ENCODE measurements around the gene PSORS1C2. TPM values are rescaled to one million over a fixed set of nuclear protein-coding genes. Genes with fewer than 3 reads are reported as not detected.

The PSORS1C2 gene
- polyA plus RNA-seq, 1 experiment: not detected

DNA sequence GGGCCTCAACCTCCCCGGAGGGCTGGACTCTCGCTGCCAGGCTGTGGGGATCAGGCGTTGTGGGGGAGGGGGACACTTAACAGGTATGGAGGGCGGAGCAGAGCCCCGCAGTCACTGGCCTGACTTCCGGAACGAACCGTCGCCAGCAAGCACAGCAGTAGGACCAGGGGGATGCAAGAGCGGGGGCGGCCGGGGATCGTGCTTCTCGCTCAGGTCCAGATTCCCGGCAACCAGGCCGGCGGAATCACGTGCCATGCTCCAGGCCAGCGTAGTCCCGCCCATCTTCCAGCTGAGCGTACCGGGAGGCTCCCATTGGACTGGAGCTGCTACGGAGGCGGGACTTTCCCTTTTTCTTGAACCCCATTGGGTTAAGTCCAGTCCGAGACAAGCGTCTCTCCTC, 41.6 kb upstream of the PSORS1C2 start:
- Histone ChIP-seq H3K4me3 (ENCODE audit: low read depth, low read length) (peak overlapping the region; percentile 49), H3K27me3 (ENCODE audit: control insufficient read depth, insufficient read depth, low read length) (no peaks in the 10 kb centered on the region), H3K36me3 (ENCODE audit: control insufficient read depth, insufficient read depth, low read length) (no peaks in the 10 kb centered on the region)
- POLR2A ChIA-PET: no interaction called here
- DNase-seq (ENCODE audit: low read depth): peak; percentile 25
- TF ChIP-seq, protein P1, sequence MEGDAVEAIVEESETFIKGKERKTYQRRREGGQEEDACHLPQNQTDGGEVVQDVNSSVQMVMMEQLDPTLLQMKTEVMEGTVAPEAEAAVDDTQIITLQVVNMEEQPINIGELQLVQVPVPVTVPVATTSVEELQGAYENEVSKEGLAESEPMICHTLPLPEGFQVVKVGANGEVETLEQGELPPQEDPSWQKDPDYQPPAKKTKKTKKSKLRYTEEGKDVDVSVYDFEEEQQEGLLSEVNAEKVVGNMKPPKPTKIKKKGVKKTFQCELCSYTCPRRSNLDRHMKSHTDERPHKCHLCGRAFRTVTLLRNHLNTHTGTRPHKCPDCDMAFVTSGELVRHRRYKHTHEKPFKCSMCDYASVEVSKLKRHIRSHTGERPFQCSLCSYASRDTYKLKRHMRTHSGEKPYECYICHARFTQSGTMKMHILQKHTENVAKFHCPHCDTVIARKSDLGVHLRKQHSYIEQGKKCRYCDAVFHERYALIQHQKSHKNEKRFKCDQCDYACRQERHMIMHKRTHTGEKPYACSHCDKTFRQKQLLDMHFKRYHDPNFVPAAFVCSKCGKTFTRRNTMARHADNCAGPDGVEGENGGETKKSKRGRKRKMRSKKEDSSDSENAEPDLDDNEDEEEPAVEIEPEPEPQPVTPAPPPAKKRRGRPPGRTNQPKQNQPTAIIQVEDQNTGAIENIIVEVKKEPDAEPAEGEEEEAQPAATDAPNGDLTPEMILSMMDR (IDR thresholded peaks at IDR 0.05; ENCODE audit: insufficient read depth, low read depth, low read length): no peak
- CTCF ChIA-PET: interaction anchor here (1.1 to 1.2 kb wide), 2 partner anchors 43 to 52 kb away, joined by 3 read pairs; no protein-coding TSS in a partner anchor

DNA sequence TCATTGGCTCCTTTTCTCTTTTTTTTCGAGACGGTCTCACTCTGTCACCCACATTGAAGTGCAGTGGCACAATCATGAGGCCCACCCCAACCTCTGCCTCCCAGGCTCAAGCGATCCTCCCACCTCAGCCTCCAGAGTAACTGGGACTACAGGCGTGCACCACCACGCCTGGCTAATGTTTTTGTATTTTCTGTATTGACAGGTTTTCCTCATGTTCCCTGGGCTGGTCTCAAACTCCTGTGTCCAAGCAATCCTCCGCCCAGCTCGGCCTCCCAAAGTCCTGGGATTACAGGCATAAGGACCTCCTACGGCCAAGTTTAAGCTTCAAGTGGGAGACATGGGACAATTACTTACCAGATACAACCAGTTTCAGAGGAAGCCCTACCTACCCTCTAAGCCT, 41.0 kb upstream of the PSORS1C2 start:
- TF ChIP-seq, protein P1 (IDR thresholded peaks at IDR 0.05; ENCODE audit: insufficient read depth, low read depth, low read length): no peak
- peak overlapping the region; percentile 49 for H3K4me3 ChIP-seq (ENCODE audit: low read depth, low read length)
- DNase-seq (ENCODE audit: low read depth): no peak
- CTCF ChIA-PET: interaction anchor here (1.2 kb wide), 1 partner anchor 51 kb away, joined by 3 read pairs; no protein-coding TSS in a partner anchor
- no peaks in the 10 kb centered on the region for H3K36me3 ChIP-seq (ENCODE audit: control insufficient read depth, insufficient read depth, low read length)
- no peaks in the 10 kb centered on the region for H3K27me3 ChIP-seq (ENCODE audit: control insufficient read depth, insufficient read depth, low read length)
- POLR2A ChIA-PET: no interaction called here

DNA sequence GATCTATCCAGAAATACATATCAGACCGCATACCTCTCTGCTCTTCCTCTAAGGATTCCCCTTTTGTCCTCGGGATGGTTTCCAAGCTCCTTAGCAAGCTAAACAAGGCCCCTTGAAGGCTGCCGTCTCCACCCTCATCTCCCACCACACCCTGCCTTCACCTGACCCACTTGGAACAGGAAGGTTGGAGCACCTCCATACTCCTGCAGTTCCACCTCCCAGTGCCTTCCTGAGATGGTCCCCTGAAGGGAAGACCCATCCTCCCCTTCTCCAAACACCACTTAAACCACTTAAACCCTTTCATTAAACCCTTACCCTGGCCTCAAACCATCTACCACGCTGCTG, 40.1 kb upstream of the PSORS1C2 start:
- POLR2A ChIA-PET: no interaction called here
- H3K36me3 ChIP-seq (ENCODE audit: control insufficient read depth, insufficient read depth, low read length): no peaks in the 10 kb centered on the region
- no peak overlapping the region for H3K4me3 ChIP-seq (ENCODE audit: low read depth, low read length)
- CTCF ChIA-PET: no interaction called here
- no peaks in the 10 kb centered on the region for H3K27me3 ChIP-seq (ENCODE audit: control insufficient read depth, insufficient read depth, low read length)
- DNase-seq (ENCODE audit: low read depth): no peak
- TF ChIP-seq, protein P1 (IDR thresholded peaks at IDR 0.05; ENCODE audit: insufficient read depth, low read depth, low read length): no peak

DNA sequence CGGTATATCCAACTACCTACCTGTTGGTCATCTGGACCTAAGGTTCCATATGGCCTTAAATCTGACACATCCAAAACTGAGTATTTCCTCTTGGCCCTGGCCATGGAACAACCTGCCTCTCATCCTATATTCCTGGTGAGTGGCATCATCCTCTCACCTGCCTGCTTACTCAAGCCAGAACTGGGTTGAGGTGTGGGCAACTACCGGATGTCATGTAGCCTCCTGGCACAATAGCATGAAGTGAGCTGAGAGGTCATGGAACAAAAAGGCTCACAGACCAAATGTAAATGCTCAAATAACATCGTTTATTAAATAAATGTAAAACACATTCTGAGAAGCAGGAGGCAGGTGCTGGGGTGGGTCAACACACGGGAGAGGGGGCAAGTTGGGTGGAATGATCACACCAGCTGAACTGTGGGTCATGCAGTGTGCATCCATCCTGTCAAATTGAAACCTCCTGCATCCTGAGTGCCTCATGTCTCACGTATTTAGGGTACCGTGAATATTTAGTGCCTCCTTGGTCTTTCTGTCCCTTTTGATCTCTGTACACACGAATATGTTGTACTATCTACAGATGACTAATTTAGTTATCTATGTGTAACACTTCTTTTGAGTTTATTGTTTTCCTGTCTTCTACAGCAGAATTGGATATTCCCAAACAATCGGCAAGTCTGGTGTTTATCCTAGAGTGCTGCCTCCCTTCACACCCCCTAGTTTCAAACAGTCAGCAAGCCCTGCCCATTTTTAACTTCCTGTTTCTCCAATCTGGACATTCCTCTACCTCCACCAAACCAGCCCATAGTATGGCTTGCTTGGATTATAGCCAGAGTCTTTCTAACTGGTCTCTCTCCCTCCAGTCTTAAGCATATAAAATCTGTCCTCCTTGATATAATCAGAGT, 39.5 kb upstream of the PSORS1C2 start:
- CTCF ChIA-PET: no interaction called here
- no peak for DNase-seq (ENCODE audit: low read depth)
- Histone ChIP-seq H3K4me3 (ENCODE audit: low read depth, low read length) (no peak overlapping the region), H3K27me3 (ENCODE audit: control insufficient read depth, insufficient read depth, low read length) (no peaks in the 10 kb centered on the region), H3K36me3 (ENCODE audit: control insufficient read depth, insufficient read depth, low read length) (no peaks in the 10 kb centered on the region)
- POLR2A ChIA-PET: no interaction called here
- TF ChIP-seq, protein P1 (IDR thresholded peaks at IDR 0.05; ENCODE audit: insufficient read depth, low read depth, low read length): no peak

DNA sequence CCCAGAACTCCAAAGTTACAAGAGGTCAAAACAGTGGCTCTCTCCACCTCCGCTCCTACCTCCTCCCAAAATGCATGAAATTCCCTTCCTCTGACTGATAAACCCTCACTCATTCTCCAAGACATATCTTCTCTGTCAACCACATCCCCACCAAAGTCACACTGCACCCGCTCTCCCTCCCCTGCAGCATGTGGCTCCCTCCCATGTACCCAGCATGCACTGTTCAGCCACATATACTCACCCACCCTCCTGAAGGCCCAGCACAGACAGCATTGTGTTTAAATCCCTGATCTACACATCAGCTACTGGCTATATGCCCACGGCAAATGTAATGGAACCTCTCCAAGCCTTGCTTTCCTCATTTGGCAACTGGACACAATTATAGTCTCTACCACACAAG, 37.1 kb upstream of the PSORS1C2 start:
- no peak overlapping the region for H3K4me3 ChIP-seq (ENCODE audit: low read depth, low read length)
- no peaks in the 10 kb centered on the region for H3K36me3 ChIP-seq (ENCODE audit: control insufficient read depth, insufficient read depth, low read length)
- peak; percentile 41 for DNase-seq (ENCODE audit: low read depth)
- TF ChIP-seq, protein P1 (IDR thresholded peaks at IDR 0.05; ENCODE audit: insufficient read depth, low read depth, low read length): no peak
- H3K27me3 ChIP-seq (ENCODE audit: control insufficient read depth, insufficient read depth, low read length): no peaks in the 10 kb centered on the region
- CTCF ChIA-PET: interaction anchor here (0.9 to 1.3 kb wide), 4 partner anchors 11 to 191 kb away, joined by 3 to 6 read pairs (median 4); no protein-coding TSS in a partner anchor
- POLR2A ChIA-PET: no interaction called here
